HG03432 (cell line): ENCODE data around the gene AURKAIP1.
A peak's percentile ranks its signal among the peaks of the same experiment; 100 is the strongest.
"Not testable (repeated sequence)": the region's sequence is repeated elsewhere in the genome, so short reads cannot be mapped to it uniquely, and the experiment has no call there.

Source experiments
- ATAC-seq: cut with Tn5 transposase; IDR thresholded peaks from one replicate; pipeline ENCODE4 v1.9.1; 2021; ENCODE audit warnings: mild to moderate bottlenecking, moderate library complexity; ENCODE audit not compliant: unreplicated experiment

Gene AURKAIP1

GRCh38 chr1:1387098-1388077, 12.4 kb upstream of the AURKAIP1 start:
- ATAC-seq: no peak

- no peak for ATAC-seq
These were observed 10.9 kb upstream of the AURKAIP1 start for GRCh38 chr1:1385931-1386330.

- ATAC-seq: not testable (repeated sequence)
These were observed 10.3 kb upstream of the AURKAIP1 start for GRCh38 chr1:1385339-1385738.

GRCh38 chr1:1381294-1381693, 6.3 kb upstream of the AURKAIP1 start:
- no peak for ATAC-seq

GRCh38 chr1:1380860-1381259, 5.9 kb upstream of the AURKAIP1 start:
- ATAC-seq: no peak

- no peak for ATAC-seq
These were observed 2.7 kb upstream of the AURKAIP1 start for GRCh38 chr1:1377540-1378205.

GRCh38 chr1:1376551-1377226, 1.7 kb upstream of the AURKAIP1 start:
- ATAC-seq: no peak

- ATAC-seq: peak; percentile 20
These were observed 448 bp downstream of the AURKAIP1 start for GRCh38 chr1:1374589-1374928.

GRCh38 chr1:1373815-1374588, 1.0 kb downstream of the AURKAIP1 start:
- ATAC-seq: no peak

GRCh38 chr1:1373051-1373814, 1.8 kb downstream of the AURKAIP1 start:
- ATAC-seq: no peak

GRCh38 chr1:1371746-1372711, 3.0 kb downstream of the AURKAIP1 start:
- ATAC-seq: peak; percentile 23

GRCh38 chr1:1371364-1371745, 3.7 kb downstream of the AURKAIP1 start:
- ATAC-seq: no peak

- no peak for ATAC-seq
These were observed 4.2 kb downstream of the AURKAIP1 start for GRCh38 chr1:1370771-1371300.

GRCh38 chr1:1370094-1370493, 4.9 kb downstream of the AURKAIP1 start:
- ATAC-seq: not testable (repeated sequence)

GRCh38 chr1:1367315-1367714, 7.7 kb downstream of the AURKAIP1 start:
- ATAC-seq: no peak

GRCh38 chr1:1366699-1367066, 8.3 kb downstream of the AURKAIP1 start:
- ATAC-seq: no peak

- ATAC-seq: no peak
These were observed 8.9 kb downstream of the AURKAIP1 start for GRCh38 chr1:1365875-1366698.

- ATAC-seq: no peak
These were observed 10.7 kb downstream of the AURKAIP1 start for GRCh38 chr1:1364266-1364665.
